Smooth muscle cell (in vitro differentiated cells): ENCODE measurements around the gene FYN. TPM values are rescaled to one million over a fixed set of nuclear protein-coding genes. Genes with fewer than 3 reads are reported as not detected.

Experiments
- DNase-seq: peaks from one replicate; lab custom pipeline; 2025; ENCODE audit not compliant: unreplicated experiment; lab: John Stamatoyannopoulos, UW
- H2AFZ ChIP-seq: fragments of 200-600 bp; sonication (generic); 2 replicates; pipeline ENCODE4 v1.6.0; 2016; ENCODE audit warnings: antibody characterized with exemption, low read depth, mild to moderate bottlenecking
- H3F3A ChIP-seq: fragments of 200-600 bp; sonication (generic); 2 replicates; pipeline ENCODE4 v1.6.0; 2017; ENCODE audit warnings: antibody characterized with exemption, low read depth
- H3K27ac ChIP-seq: fragments of 200-600 bp; sonication (generic); 2 replicates; pipeline ENCODE4 v1.5.1; 2016; ENCODE audit warnings: low read depth, mild to moderate bottlenecking
- H3K27me3 ChIP-seq: fragments of 200-600 bp; sonication (generic); 2 replicates; pipeline ENCODE4 v1.6.1; 2016; ENCODE audit warnings: low read depth, mild to moderate bottlenecking
- H3K36me3 ChIP-seq: fragments of 200-600 bp; sonication (generic); 2 replicates; pipeline ENCODE4 v1.5.1; 2016; ENCODE audit warnings: low read depth
- H3K4me1 ChIP-seq: fragments of 200-600 bp; sonication (generic); 2 replicates; pipeline ENCODE4 v1.5.1; 2016; ENCODE audit warnings: low read depth
- H3K4me2 ChIP-seq: fragments of 200-600 bp; sonication (generic); 2 replicates; pipeline ENCODE4 v1.6.0; 2016; ENCODE audit warnings: mild to moderate bottlenecking
- H3K4me3 ChIP-seq: fragments of 200-600 bp; sonication (generic); 2 replicates; pipeline ENCODE4 v1.5.1; 2016; ENCODE audit warnings: mild to moderate bottlenecking
- H3K79me2 ChIP-seq: fragments of 200-600 bp; sonication (generic); 2 replicates; pipeline ENCODE4 v1.6.0; 2016; ENCODE audit warnings: low read depth, mild to moderate bottlenecking
- H3K9ac ChIP-seq: fragments of 200-600 bp; sonication (generic); 2 replicates; pipeline ENCODE4 v1.6.0; 2016; ENCODE audit warnings: low read depth
- H3K9me3 ChIP-seq: fragments of 200-600 bp; sonication (generic); replicated peaks from 2 replicates; pipeline ENCODE4 v1.5.1; 2016; ENCODE audit warnings: low read depth
- H4K20me1 ChIP-seq: fragments of 200-600 bp; sonication (generic); 2 replicates; pipeline ENCODE4 v1.6.0; 2016; ENCODE audit warnings: low read depth
- CTCF ChIP-seq: fragments of 200-600 bp; sonication (generic); IDR thresholded peaks from 2 replicates; pipeline ENCODE4 v1.5.1; 2017; ENCODE audit warnings: borderline replicate concordance, mild to moderate bottlenecking, antibody characterized with exemption; ENCODE audit not compliant: insufficient read depth, poor library complexity, severe bottlenecking
- WGBS: methylation state at CpG from one replicate; pipeline ENCODE4 v1.1.7; 2016; ENCODE audit warnings: low lambda C conversion rate; 5-methylcytosine and 5-hydroxymethylcytosine counted together
- polyA plus RNA-seq: library from polyadenylated mRNA; unstranded; fragments of >200 nt; fragmentation: Nextera tagmentation; extraction: Ambion mirVana; gene quantifications from 2 replicates; pipeline ENCODE4 v1.2.1, GENCODE V29; 2016
- total RNA-seq: library from RNA; depleted of rRNA; stranded (reverse); fragments of >200 nt; gene quantifications from 2 replicates; pipeline ENCODE4 v1.2.3, GENCODE V29; 2014

The FYN gene
- total and polyA plus RNA-seq, 2 experiments from 2014 or later: 110 to 138 TPM

- Histone ChIP-seq H3K4me3 (no peak overlapping the region), H3K36me3 (no peaks in the 10 kb centered on the region), H3K9ac (no peak overlapping the region), H3F3A (peaks cover 4% of the 10 kb centered on the region), H2AFZ (no peak overlapping the region), H4K20me1 (no peaks in the 10 kb centered on the region), H3K4me1 (no peaks in the 10 kb centered on the region), H3K27ac (no peak overlapping the region), H3K79me2 (no peaks in the 10 kb centered on the region), H3K9me3 (no peaks in the 10 kb centered on the region), H3K4me2 (no peak overlapping the region), H3K27me3 (no peaks in the 10 kb centered on the region)
- DNase-seq: no peak
- 95% methylated on average over 1 of the region's 1 CpG for WGBS
- TF ChIP-seq CTCF: no peak
Measured at GRCh38 chr6:111653434-111653833, 219.8 kb downstream of the FYN start.

- H4K20me1 ChIP-seq: no peaks in the 10 kb centered on the region
- H3K4me3 ChIP-seq: no peak overlapping the region
- 94% methylated on average over 5 of the region's 5 CpGs for WGBS
- no peaks in the 10 kb centered on the region for H3K9me3 ChIP-seq
- H3K4me1 ChIP-seq: no peaks in the 10 kb centered on the region
- H3K36me3 ChIP-seq: no peaks in the 10 kb centered on the region
- no peaks in the 10 kb centered on the region for H3F3A ChIP-seq
- no peak for DNase-seq
- no peak overlapping the region for H3K4me2 ChIP-seq
- H3K27me3 ChIP-seq: no peaks in the 10 kb centered on the region
- H3K79me2 ChIP-seq: no peaks in the 10 kb centered on the region
- H2AFZ ChIP-seq: no peak overlapping the region
- no peak overlapping the region for H3K27ac ChIP-seq
- no peak for TF ChIP-seq CTCF
- no peak overlapping the region for H3K9ac ChIP-seq
Measured at GRCh38 chr6:111652156-111652555, 221.1 kb downstream of the FYN start.

GRCh38 chr6:111651185-111652034 is 221.8 kb downstream of the FYN start:
- Histone ChIP-seq H4K20me1 (no peaks in the 10 kb centered on the region), H2AFZ (no peak overlapping the region), H3K27ac (no peak overlapping the region), H3K4me1 (no peaks in the 10 kb centered on the region), H3K9ac (no peak overlapping the region), H3F3A (no peaks in the 10 kb centered on the region), H3K79me2 (no peaks in the 10 kb centered on the region), H3K4me3 (no peak overlapping the region), H3K36me3 (no peaks in the 10 kb centered on the region), H3K27me3 (no peaks in the 10 kb centered on the region), H3K4me2 (no peak overlapping the region), H3K9me3 (no peaks in the 10 kb centered on the region)
- TF ChIP-seq CTCF: no peak
- no peak for DNase-seq
- 86% methylated on average over 13 of the region's 13 CpGs for WGBS

- TF ChIP-seq CTCF: no peak
Measured at GRCh38 chr6:111650049-111650448, 223.2 kb downstream of the FYN start.

More at GRCh38 chr6:111650049-111650448, 223.2 kb downstream of the FYN start:
- Histone ChIP-seq H3K4me1 (no peaks in the 10 kb centered on the region), H3K79me2 (no peaks in the 10 kb centered on the region), H3K9ac (no peak overlapping the region), H3K36me3 (no peaks in the 10 kb centered on the region), H3K4me3 (no peak overlapping the region), H3F3A (no peaks in the 10 kb centered on the region), H4K20me1 (no peaks in the 10 kb centered on the region), H3K27me3 (no peaks in the 10 kb centered on the region), H3K4me2 (no peak overlapping the region), H3K9me3 (no peaks in the 10 kb centered on the region), H3K27ac (no peak overlapping the region), H2AFZ (no peak overlapping the region)
- 75% methylated on average over 9 of the region's 9 CpGs for WGBS
- no peak for DNase-seq
